CD14-positive monocyte (primary cell): Measurements from ENCODE around the gene TMBIM4. TPM values are rescaled to one million over a fixed set of nuclear protein-coding genes. Genes with fewer than 3 reads are reported as not detected.
"Not testable (repeated sequence)": the region's sequence is repeated elsewhere in the genome, so short reads cannot be mapped to it uniquely, and the experiment has no call there.

Experiments used
- DNase-seq, 3 donors: peaks; one replicate each; pipeline ENCODE4 v3.0.0-alpha.2; 2011 to 2022
- H2AFZ ChIP-seq: 2 replicates; pipeline ENCODE4 v1.6.0; 2012; ENCODE audit warnings: mild to moderate bottlenecking, low read depth, low read length, inconsistent platforms; ENCODE audit not compliant: insufficient read depth, poor library complexity, severe bottlenecking
- H3K27ac ChIP-seq, 2 donors: 1 replicate in 1 of 2; 2 replicates in 1 of 2; pipeline ENCODE4 v1.5.1; 2012 to 2013; ENCODE audit warnings: low read length in 2 of 2, control low read depth in 1 of 2, inconsistent platforms in 1 of 2, low read depth in 1 of 2, mild to moderate bottlenecking in 1 of 2
- H3K27me3 ChIP-seq, 2 donors: one replicate each; pipeline versions ENCODE4 v1.6.0 to v1.6.1; 2011 to 2013; ENCODE audit warnings: low read length in 2 of 2; ENCODE audit not compliant: control insufficient read depth in 2 of 2, insufficient read depth in 2 of 2
- H3K36me3 ChIP-seq, 2 donors: replicated peaks in 1 of 2; 1 replicate in 1 of 2; 2 replicates in 1 of 2; pipeline versions ENCODE4 v1.5.1 to v1.6.1; 2012 to 2013; ENCODE audit warnings: low read length in 2 of 2, control low read depth in 1 of 2, inconsistent platforms in 1 of 2, mild to moderate bottlenecking in 1 of 2; ENCODE audit not compliant: insufficient read depth in 2 of 2, control insufficient read depth in 1 of 2
- H3K4me1 ChIP-seq, 2 donors: 1 replicate in 1 of 2; 2 replicates in 1 of 2; pipeline versions ENCODE4 v1.5.1 to v1.6.1; 2012 to 2013; ENCODE audit warnings: low read length in 2 of 2, control low read depth in 1 of 2, inconsistent platforms in 1 of 2, mild to moderate bottlenecking in 1 of 2, moderate library complexity in 1 of 2; ENCODE audit not compliant: insufficient read depth in 2 of 2, control insufficient read depth in 1 of 2
- H3K4me2 ChIP-seq: replicated peaks from 2 replicates; pipeline ENCODE3; 2012; ENCODE audit warnings: low read length, moderate library complexity, mild to moderate bottlenecking; ENCODE audit not compliant: poor library complexity, severe bottlenecking; ENCODE audit errors: extremely low read depth
- H3K4me3 ChIP-seq, 3 experiments: fragments of 200-600 bp in 1 of 3; sonication (generic) in 1 of 3; replicated peaks in 1 of 3; 1 replicate in 2 of 3; 2 replicates in 1 of 3; pipeline ENCODE4 v1.5.1; 2011 to 2013; ENCODE audit warnings: low read length in 3 of 3, mild to moderate bottlenecking in 3 of 3, control low read depth in 2 of 3, low read depth in 2 of 3, inconsistent platforms in 1 of 3, moderate library complexity in 1 of 3
- H3K79me2 ChIP-seq: 2 replicates; pipeline ENCODE4 v1.6.0; 2012; ENCODE audit warnings: mild to moderate bottlenecking, control low read depth, inconsistent platforms, low read length, moderate library complexity; ENCODE audit not compliant: insufficient read depth
- H3K9ac ChIP-seq: 2 replicates; pipeline ENCODE4 v1.6.0; 2017; ENCODE audit warnings: low read length, mild to moderate bottlenecking; ENCODE audit not compliant: insufficient read depth, poor library complexity, severe bottlenecking
- H3K9me3 ChIP-seq, 2 donors: replicated peaks in 1 of 2; 1 replicate in 1 of 2; 2 replicates in 1 of 2; pipeline versions ENCODE4 v1.5.1 to v1.6.1; 2012 to 2013; ENCODE audit warnings: low read length in 2 of 2, control low read depth in 1 of 2; ENCODE audit not compliant: control insufficient read depth in 1 of 2, insufficient read depth in 1 of 2
- H4K20me1 ChIP-seq: 2 replicates; pipeline ENCODE4 v1.6.0; 2012; ENCODE audit warnings: mild to moderate bottlenecking, low read length, control low read depth, moderate library complexity; ENCODE audit not compliant: insufficient read depth
- H3K27ac Mint-ChIP-seq, 7 donors: one replicate each; pipeline ENCODE4 v1.8.0; 2020; ENCODE audit warnings: mild to moderate bottlenecking in 7 of 7, mixed read lengths in 7 of 7, moderate library complexity in 6 of 7, inconsistent platforms in 2 of 7
- H3K27me3 Mint-ChIP-seq, 3 donors: one replicate each; pipeline ENCODE4 v1.8.0; 2021 to 2022; ENCODE audit warnings: low read depth in 3 of 3, mild to moderate bottlenecking in 3 of 3, mixed read lengths in 3 of 3, moderate library complexity in 3 of 3, inconsistent platforms in 1 of 3
- H3K36me3 Mint-ChIP-seq, 2 donors: one replicate each; pipeline ENCODE4 v1.8.0; 2020; ENCODE audit warnings: mixed read lengths in 2 of 2, inconsistent platforms in 1 of 2, mild to moderate bottlenecking in 1 of 2
- H3K4me1 Mint-ChIP-seq: one replicate; pipeline ENCODE4 v1.8.0; 2020; ENCODE audit warnings: mild to moderate bottlenecking, mixed read lengths
- H3K4me3 Mint-ChIP-seq, 2 donors: one replicate each; pipeline ENCODE4 v1.8.0; 2020; ENCODE audit warnings: mild to moderate bottlenecking in 2 of 2, mixed read lengths in 2 of 2, moderate library complexity in 1 of 2
- H3K9me3 Mint-ChIP-seq, 7 donors: one replicate each; pipeline ENCODE4 v1.8.0; 2020 to 2022; ENCODE audit warnings: mixed read lengths in 7 of 7, mild to moderate bottlenecking in 6 of 7, moderate library complexity in 6 of 7, inconsistent platforms in 2 of 7
- CTCF ChIP-seq: fragments of 200-600 bp; IDR thresholded peaks from one replicate; pipeline ENCODE4 v1.8.0; 2022; ENCODE audit warnings: antibody characterized with exemption, mild to moderate bottlenecking
- WGBS: methylation state at CpG from one replicate; pipeline ENCODE4 v1.1.5; 2013; ENCODE audit warnings: missing lambda C conversion rate; ENCODE audit not compliant: insufficient coverage; 5-methylcytosine and 5-hydroxymethylcytosine counted together
- intact Hi-C, 2 donors: fragments of 100-400 bp; cut with micrococcal nuclease; formaldehyde crosslinking; loops; one replicate each; pipeline versions ENCODE4 v1.15.0 to v1.15.1; 2023
- polyA plus RNA-seq, 3 donors: library from polyadenylated mRNA; depleted of rRNA in 1 of 3; unstranded in 2 of 3; stranded (reverse) in 1 of 3; fragments of 300-500 nt in 2 of 3; fragments of >200 nt in 1 of 3; fragmentation: Illumina TruSeq in 2 of 3; gene quantifications; 1 replicate in 2 of 3; 2 replicates in 1 of 3; pipeline ENCODE4 v1.2.3, GENCODE V29; 2012 to 2021

The TMBIM4 gene
- polyA plus RNA-seq, 3 donors = 153 to 823 (median 694) TPM

DNA sequence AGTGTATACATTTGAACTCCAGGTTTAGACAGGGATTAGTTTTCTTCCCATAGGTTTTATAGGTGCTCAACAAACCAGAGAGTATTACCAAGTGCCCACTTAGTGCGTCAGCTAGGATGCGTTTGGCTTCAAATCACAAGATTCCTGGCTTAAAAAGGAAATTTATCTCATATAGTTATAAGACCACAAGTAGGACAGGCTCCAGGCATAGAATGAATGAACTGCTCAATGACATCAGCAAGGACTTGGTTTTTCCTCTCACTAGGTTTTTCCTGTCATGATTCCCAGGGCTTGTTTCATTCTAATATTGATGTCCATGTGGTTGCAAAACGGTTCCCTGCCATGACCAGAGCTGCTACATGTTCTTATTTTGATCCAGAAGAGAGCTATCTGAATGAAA is 13.2 kb upstream of the TMBIM4 start:
- no peak for TF ChIP-seq CTCF
- no peaks in the 10 kb centered on the region for H4K20me1 ChIP-seq
- peaks cover 0 to 5% of the 10 kb centered on the region in 2 donors for H3K36me3 Mint-ChIP-seq
- peaks cover 18% of the 10 kb centered on the region for H3K4me1 Mint-ChIP-seq
- no peak overlapping the region for H3K4me3 ChIP-seq
- no peak overlapping the region for H3K4me3 Mint-ChIP-seq
- H3K27ac Mint-ChIP-seq = no peak overlapping the region
- H3K9me3 ChIP-seq = no peaks in the 10 kb centered on the region
- no peaks in the 10 kb centered on the region for H3K27me3 ChIP-seq
- H3K9me3 Mint-ChIP-seq = peaks cover 1 to 5% (median 4%) of the 10 kb centered on the region in 7 donors
- H2AFZ ChIP-seq = no peak overlapping the region
- no peaks in the 10 kb centered on the region for H3K79me2 ChIP-seq
- no peak overlapping the region for H3K9ac ChIP-seq
- H3K36me3 ChIP-seq = no peaks in the 10 kb centered on the region
- H3K27me3 Mint-ChIP-seq = peaks cover 0 to 2% (median 0%) of the 10 kb centered on the region in 3 donors
- intact Hi-C loops = no loop called here
- no CpG with 5 or more reads among the region's 3 CpGs for WGBS
- no peak for DNase-seq
- no peak overlapping the region for H3K27ac ChIP-seq
- peaks cover 19 to 21% of the 10 kb centered on the region in 2 donors for H3K4me1 ChIP-seq
- no peak overlapping the region for H3K4me2 ChIP-seq

DNA sequence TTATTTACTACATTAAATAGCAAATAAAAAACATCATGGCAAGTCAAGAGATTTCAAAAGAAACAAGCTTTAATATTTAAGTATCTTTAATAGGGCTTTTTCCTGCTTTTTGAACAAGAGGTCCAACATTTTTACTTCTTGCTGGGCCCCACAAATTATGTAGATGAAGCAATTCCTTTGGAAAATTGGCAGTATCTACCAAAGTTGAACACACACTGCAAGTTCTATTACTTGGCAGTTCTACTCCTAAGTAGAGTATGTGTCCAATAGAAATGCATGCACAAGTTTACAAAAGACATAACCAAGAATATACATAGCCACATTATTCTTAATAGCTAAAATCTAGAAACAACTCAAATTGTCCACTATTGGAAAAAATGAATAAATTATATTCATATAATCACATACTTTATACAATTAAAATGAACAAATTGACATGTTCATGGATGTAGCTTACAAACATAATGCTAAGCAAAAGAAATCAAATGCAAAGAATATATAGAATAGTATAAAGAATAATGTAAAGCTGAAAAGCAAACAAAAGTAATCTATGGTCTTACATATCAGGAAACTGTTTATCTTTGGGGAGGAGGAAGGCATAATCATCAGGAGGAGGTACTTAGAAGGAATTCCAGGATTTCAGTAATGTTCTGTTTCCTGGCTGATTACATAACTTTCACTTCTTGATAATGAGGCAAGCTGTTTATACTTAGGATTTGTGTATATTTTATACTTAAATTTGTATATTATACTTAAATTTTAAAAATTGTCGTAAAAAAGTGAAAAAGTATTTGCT is 6.5 kb upstream of the TMBIM4 start:
- Mint-ChIP-seq H3K4me3 (no peak overlapping the region), H3K9me3 (peaks cover 0 to 2% (median 0%) of the 10 kb centered on the region in 7 donors), H3K36me3 (no peaks in the 10 kb centered on the region), H3K27ac (peak overlapping the region in 1 of 7 donors; percentile 46), H3K27me3 (no peaks in the 10 kb centered on the region), H3K4me1 (peaks cover 32% of the 10 kb centered on the region)
- H3K36me3 ChIP-seq = no peaks in the 10 kb centered on the region
- peak in 2 of 3 donors; percentile 45 to 67 for DNase-seq
- H4K20me1 ChIP-seq = no peaks in the 10 kb centered on the region
- H2AFZ ChIP-seq = no peak overlapping the region
- TF ChIP-seq CTCF = no peak
- no peak overlapping the region for H3K4me2 ChIP-seq
- H3K27me3 ChIP-seq = no peaks in the 10 kb centered on the region
- no peak overlapping the region for H3K27ac ChIP-seq
- H3K4me3 ChIP-seq = no peak overlapping the region
- intact Hi-C loops = no loop called here
- H3K79me2 ChIP-seq = peaks cover 6% of the 10 kb centered on the region
- peaks cover 33 to 44% of the 10 kb centered on the region in 2 donors for H3K4me1 ChIP-seq
- no peak overlapping the region for H3K9ac ChIP-seq
- WGBS = no CpG with 5 or more reads among the region's 1 CpG
- no peaks in the 10 kb centered on the region for H3K9me3 ChIP-seq

DNA sequence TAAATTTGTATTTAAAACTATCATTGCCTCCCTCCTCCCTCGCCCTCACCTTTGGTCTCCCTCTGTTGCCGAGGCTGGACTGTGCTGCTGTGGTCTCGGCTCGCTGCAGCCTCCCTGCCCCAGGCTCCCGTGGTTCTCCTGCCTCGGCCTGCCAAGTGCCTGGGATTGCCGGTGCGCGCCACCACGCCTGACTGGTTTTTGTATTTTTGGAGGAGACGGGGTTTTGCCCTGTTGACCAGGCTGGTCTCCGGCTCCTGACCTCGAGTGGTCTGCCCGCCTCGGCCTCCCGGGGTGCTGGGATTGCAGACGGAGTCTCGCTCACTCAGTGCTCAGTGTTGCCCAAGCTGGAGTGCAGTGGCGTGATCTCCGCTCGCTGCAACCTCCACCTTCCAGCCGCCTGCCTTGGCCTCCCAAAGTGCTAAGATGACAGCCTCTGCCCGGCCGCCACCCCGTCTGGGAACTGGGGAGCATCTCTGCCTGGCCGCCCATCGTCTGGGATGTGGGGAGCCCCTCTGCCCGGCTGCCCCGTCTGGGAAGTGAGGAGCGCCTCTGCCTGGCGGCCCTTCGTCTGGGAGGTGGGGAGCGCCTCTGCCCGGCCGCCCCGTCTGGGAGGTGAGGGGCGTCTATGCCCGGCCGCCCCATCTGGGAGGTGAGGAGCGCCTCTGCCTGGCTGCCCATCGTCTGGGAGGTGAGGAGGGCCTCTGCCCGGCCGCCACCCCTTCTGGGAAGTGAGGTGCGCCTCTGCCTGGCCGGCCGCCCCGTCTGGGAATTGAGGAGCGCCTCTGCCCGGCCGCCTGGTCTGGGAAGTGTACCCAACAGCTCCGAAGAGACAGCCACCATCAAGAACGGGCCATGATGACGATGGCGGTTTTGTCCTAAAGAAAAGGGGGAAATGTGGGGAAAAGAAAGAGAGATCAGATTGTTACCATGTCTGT is 4.9 kb upstream of the TMBIM4 start:
- 98% methylated on average over 23 of the region's 54 CpGs for WGBS
- H3K9ac ChIP-seq, H3K27me3 ChIP-seq, H4K20me1 ChIP-seq, H3K4me3 Mint-ChIP-seq, H3K9me3 Mint-ChIP-seq, DNase-seq, H3K4me2 ChIP-seq, H2AFZ ChIP-seq, H3K4me3 ChIP-seq, H3K27me3 Mint-ChIP-seq, intact Hi-C loops, H3K9me3 ChIP-seq, H3K36me3 Mint-ChIP-seq, H3K36me3 ChIP-seq: not testable (repeated sequence)
- Histone ChIP-seq H3K79me2 (peaks cover 15% of the 10 kb centered on the region), H3K4me1 (peaks cover 43 to 57% of the 10 kb centered on the region in 2 donors), H3K27ac (peak overlapping the region in 1 of 2 donors; percentile 30)
- Mint-ChIP-seq H3K4me1 (peaks cover 43% of the 10 kb centered on the region), H3K27ac (peak overlapping the region in 4 of 7 donors; percentile 8 to 50 (median 34))
